Type B pancreatic cell (in vitro differentiated cells): ENCODE data around the gene MBOAT2. TPM values are rescaled to one million over a fixed set of nuclear protein-coding genes. Genes with fewer than 3 reads are reported as not detected.

ENCODE experiments used
- DNase-seq: peaks from one replicate; pipeline ENCODE4 v3.0.0; 2021; ENCODE audit warnings: mixed read lengths; ENCODE audit not compliant: unreplicated experiment; ENCODE audit errors: extremely low spot score
- H3K27ac Mint-ChIP-seq: 2 replicates; pipeline ENCODE4 v1.8.0; 2021; ENCODE audit warnings: mild to moderate bottlenecking, mixed read lengths
- H3K27me3 Mint-ChIP-seq: 2 replicates; pipeline ENCODE4 v1.8.0; 2021; ENCODE audit warnings: mixed read lengths
- H3K36me3 Mint-ChIP-seq: 2 replicates; pipeline ENCODE4 v1.8.0; 2021; ENCODE audit warnings: mixed read lengths
- H3K4me1 Mint-ChIP-seq: one replicate; pipeline ENCODE4 v1.8.0; 2021; ENCODE audit warnings: mixed read lengths; ENCODE audit not compliant: unreplicated experiment
- H3K4me3 Mint-ChIP-seq: 2 replicates; pipeline ENCODE4 v1.8.0; 2021; ENCODE audit warnings: mild to moderate bottlenecking, mixed read lengths
- H3K9me3 Mint-ChIP-seq: 2 replicates; pipeline ENCODE4 v1.8.0; 2021; ENCODE audit warnings: mixed read lengths
- total RNA-seq: library from RNA; stranded (reverse); gene quantifications from 2 replicates; pipeline ENCODE4 v1.2.1, GENCODE V29; 2021; ENCODE audit warnings: low replicate concordance
- TF ChIP-seq, protein P1 (sequence below): fragments of 200-600 bp; sonication (generic); conservative IDR thresholded peaks from 2 replicates; pipeline ENCODE4 v1.5.0; 2021; ENCODE audit warnings: antibody characterized with exemption, mild to moderate bottlenecking

MBOAT2 gene
- total RNA-seq, 1 donor from 2014 or later: 60.8 TPM

DNA sequence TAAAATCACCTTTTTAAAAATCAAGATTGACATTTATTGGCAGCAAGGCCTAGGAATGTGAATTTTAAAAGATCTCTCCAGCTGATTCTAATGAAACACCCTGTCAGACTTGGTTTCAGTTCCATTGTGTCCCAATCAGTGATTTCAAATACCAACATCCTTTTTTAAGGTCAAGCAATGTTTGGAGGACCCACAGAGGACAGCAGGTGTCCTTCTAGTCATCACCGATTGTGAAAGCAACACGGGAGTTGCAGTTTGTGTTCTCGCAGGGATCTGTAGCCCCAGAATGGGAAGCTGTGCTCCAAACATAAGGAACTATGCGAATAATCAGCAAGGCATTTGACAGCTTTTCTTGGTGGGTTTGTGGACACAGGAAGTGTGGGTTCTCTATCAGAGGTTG is 161.6 kb downstream of the MBOAT2 start:
- Mint-ChIP-seq H3K27me3 (no peaks in the 10 kb centered on the region), H3K4me1 (no peaks in the 10 kb centered on the region), H3K36me3 (peaks cover 3% of the 10 kb centered on the region), H3K9me3 (peaks cover 10% of the 10 kb centered on the region), H3K27ac (no peak overlapping the region), H3K4me3 (no peak overlapping the region)
- TF ChIP-seq, protein P1, sequence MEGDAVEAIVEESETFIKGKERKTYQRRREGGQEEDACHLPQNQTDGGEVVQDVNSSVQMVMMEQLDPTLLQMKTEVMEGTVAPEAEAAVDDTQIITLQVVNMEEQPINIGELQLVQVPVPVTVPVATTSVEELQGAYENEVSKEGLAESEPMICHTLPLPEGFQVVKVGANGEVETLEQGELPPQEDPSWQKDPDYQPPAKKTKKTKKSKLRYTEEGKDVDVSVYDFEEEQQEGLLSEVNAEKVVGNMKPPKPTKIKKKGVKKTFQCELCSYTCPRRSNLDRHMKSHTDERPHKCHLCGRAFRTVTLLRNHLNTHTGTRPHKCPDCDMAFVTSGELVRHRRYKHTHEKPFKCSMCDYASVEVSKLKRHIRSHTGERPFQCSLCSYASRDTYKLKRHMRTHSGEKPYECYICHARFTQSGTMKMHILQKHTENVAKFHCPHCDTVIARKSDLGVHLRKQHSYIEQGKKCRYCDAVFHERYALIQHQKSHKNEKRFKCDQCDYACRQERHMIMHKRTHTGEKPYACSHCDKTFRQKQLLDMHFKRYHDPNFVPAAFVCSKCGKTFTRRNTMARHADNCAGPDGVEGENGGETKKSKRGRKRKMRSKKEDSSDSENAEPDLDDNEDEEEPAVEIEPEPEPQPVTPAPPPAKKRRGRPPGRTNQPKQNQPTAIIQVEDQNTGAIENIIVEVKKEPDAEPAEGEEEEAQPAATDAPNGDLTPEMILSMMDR: no peak
- no peak for DNase-seq

DNA sequence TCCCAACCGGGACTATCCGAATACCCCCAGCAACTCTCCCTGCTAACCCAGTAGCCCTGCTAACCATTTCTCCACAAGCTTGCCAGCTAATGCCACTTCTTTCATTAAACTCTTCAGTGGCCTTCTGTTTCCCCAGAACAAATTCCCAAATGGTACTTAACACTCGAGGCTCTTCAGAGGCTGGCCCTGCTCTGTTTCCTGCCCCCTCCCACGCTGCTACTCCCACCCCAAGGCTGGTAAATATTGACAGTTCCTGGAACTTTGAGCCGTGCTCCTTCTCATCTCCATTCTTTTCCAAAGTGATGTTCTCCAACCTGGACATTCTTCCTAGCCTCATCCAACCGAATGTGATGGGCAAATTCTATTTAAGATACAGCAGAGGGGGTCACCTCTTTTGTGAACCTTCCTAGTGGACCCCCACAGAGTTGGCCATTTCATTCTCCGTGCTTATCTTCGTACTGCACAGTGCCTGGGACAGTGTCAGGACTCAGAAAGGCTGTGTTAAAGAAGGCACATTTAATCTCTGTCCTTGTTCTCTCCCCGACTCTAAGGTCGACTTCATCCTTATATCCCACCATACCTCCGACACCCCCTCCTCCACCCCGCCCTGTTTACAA is 162.9 kb downstream of the MBOAT2 start:
- TF ChIP-seq, protein P1: no peak
- no peak for DNase-seq
- Mint-ChIP-seq H3K27me3 (no peaks in the 10 kb centered on the region), H3K36me3 (peaks cover 3% of the 10 kb centered on the region), H3K27ac (no peak overlapping the region), H3K4me1 (peaks cover 6% of the 10 kb centered on the region), H3K4me3 (peak overlapping the region; percentile 59), H3K9me3 (peaks cover 10% of the 10 kb centered on the region)

GRCh38 chr2:8839189-8839965 is 164.1 kb downstream of the MBOAT2 start:
- TF ChIP-seq, protein P1: no peak
- peaks cover 2% of the 10 kb centered on the region for H3K36me3 Mint-ChIP-seq
- H3K27me3 Mint-ChIP-seq: no peaks in the 10 kb centered on the region
- peaks cover 17% of the 10 kb centered on the region for H3K4me1 Mint-ChIP-seq
- no peak for DNase-seq
- no peak overlapping the region for H3K4me3 Mint-ChIP-seq
- no peak overlapping the region for H3K27ac Mint-ChIP-seq
- H3K9me3 Mint-ChIP-seq: peaks cover 10% of the 10 kb centered on the region

GRCh38 chr2:8837795-8838140 is 165.7 kb downstream of the MBOAT2 start:
- Mint-ChIP-seq H3K4me1 (peaks cover 29% of the 10 kb centered on the region), H3K4me3 (peak overlapping the region; percentile 100), H3K36me3 (peaks cover 8% of the 10 kb centered on the region), H3K9me3 (peaks cover 16% of the 10 kb centered on the region), H3K27ac (peak overlapping the region; percentile 63), H3K27me3 (no peaks in the 10 kb centered on the region)
- TF ChIP-seq, protein P1: no peak
- no peak for DNase-seq

DNA sequence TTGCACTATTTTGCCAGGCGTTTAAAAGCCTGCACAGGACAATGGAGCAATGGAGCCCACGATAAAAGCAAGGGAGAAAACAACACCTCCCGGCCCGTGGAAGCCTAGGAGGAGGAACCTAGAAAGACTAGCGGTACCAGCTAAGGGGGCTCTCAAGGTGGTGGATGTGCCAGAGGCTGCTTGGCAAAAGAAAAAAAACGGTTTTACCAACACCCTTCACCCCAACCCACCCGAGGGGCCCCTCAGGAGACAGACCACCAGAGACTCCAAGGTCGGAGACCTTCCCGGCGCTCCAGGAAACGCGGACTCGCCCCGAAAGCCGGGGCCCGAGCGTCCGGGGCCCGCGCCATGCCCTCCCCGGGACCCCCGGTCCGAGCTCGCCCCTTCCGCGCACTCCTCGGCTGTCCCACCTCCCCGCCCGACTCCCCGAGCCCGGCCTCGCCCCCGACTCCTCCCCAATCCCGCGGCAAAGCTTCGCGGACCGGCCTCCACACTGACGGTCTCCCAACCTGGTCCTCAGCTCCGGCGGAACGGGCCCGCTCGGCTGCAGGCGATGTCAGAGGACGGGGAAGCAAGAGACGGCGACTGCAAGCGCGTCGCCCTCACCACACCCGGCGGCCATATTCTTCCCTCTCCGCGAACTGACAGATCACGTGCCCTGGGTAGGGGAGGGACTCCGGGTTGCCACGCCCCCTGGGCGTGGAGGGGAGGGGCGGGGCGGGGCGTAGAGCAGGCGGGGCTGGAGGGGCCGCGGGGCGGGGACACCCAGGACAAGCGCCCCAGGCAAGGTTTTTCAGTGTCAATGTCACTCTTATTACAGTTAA is 166.3 kb downstream of the MBOAT2 start, which contains the start of gene KIDINS220:
TSS of gene KIDINS220 (minus strand) at position 643 of the 824 bp plus-strand sequence. CDS start 10,520 bp downstream, outside the sequence.
- DNase-seq: peak; percentile 90
- peaks cover 34% of the 10 kb centered on the region for H3K4me1 Mint-ChIP-seq
- peak within 1 kb of the TSS; percentile 96 for H3K27ac Mint-ChIP-seq
- no peaks in the 10 kb centered on the region for H3K27me3 Mint-ChIP-seq
- TF ChIP-seq, protein P1: no peak
- H3K9me3 Mint-ChIP-seq: peaks cover 16% of the 10 kb centered on the region
- H3K4me3 Mint-ChIP-seq: peak within 1 kb of the TSS; percentile 100
- H3K36me3 Mint-ChIP-seq: peaks cover 8% of the 10 kb centered on the region
